ENCODE measurements around the gene NAGA.

DNA sequence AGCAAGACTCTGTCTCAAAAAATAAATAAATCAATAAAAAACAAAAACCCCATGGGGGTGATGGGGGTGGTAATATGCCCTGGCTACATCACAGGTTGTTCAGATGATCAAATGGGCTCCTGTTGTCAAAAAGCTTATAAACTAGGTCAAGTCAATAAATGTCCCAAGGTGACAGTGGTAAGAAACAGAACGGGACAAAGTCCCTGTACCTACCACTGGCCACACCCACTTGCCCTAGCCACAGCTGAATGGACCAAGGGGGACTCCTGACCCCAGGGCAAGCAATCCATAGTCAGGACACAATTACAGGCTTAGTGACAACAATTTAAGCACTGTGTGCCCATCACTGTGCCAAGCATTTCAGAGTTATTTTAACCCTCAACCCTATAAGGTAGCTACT lies 6.0 kb downstream of the NAGA start:
- no peak for TF ChIP-seq TAF1 (IDR thresholded peaks at IDR 0.05; ENCODE audit: low read depth)
- TF ChIP-seq, protein P1, sequence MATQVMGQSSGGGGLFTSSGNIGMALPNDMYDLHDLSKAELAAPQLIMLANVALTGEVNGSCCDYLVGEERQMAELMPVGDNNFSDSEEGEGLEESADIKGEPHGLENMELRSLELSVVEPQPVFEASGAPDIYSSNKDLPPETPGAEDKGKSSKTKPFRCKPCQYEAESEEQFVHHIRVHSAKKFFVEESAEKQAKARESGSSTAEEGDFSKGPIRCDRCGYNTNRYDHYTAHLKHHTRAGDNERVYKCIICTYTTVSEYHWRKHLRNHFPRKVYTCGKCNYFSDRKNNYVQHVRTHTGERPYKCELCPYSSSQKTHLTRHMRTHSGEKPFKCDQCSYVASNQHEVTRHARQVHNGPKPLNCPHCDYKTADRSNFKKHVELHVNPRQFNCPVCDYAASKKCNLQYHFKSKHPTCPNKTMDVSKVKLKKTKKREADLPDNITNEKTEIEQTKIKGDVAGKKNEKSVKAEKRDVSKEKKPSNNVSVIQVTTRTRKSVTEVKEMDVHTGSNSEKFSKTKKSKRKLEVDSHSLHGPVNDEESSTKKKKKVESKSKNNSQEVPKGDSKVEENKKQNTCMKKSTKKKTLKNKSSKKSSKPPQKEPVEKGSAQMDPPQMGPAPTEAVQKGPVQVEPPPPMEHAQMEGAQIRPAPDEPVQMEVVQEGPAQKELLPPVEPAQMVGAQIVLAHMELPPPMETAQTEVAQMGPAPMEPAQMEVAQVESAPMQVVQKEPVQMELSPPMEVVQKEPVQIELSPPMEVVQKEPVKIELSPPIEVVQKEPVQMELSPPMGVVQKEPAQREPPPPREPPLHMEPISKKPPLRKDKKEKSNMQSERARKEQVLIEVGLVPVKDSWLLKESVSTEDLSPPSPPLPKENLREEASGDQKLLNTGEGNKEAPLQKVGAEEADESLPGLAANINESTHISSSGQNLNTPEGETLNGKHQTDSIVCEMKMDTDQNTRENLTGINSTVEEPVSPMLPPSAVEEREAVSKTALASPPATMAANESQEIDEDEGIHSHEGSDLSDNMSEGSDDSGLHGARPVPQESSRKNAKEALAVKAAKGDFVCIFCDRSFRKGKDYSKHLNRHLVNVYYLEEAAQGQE (IDR thresholded peaks at IDR 0.05; ENCODE audit: low read depth): no peak
- TF ChIP-seq CEBPB (IDR thresholded peaks at IDR 0.05): no peak
- TF ChIP-seq EGR1 (IDR thresholded peaks at IDR 0.05): no peak
- TF ChIP-seq, protein P2, sequence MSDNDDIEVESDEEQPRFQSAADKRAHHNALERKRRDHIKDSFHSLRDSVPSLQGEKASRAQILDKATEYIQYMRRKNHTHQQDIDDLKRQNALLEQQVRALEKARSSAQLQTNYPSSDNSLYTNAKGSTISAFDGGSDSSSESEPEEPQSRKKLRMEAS (IDR thresholded peaks at IDR 0.05): no peak
- TF ChIP-seq RAD21 (IDR thresholded peaks at IDR 0.05; ENCODE audit: low read depth): no peak
- TF ChIP-seq EP300 (IDR thresholded peaks at IDR 0.05; ENCODE audit: borderline replicate concordance): no peak
- TF ChIP-seq CREB1 (IDR thresholded peaks at IDR 0.05; ENCODE audit: low read depth): no peak
- TF ChIP-seq NFIC (IDR thresholded peaks at IDR 0.05): no peak

Measured in Ishikawa (cell line).